Endothelial cell (in vitro differentiated cells): ENCODE data around the gene MARK2. TPM values are rescaled to one million over a fixed set of nuclear protein-coding genes. Genes with fewer than 3 reads are reported as not detected.

Source experiments
- DNase-seq: peaks from one replicate; pipeline ENCODE4 v3.0.0; 2021; ENCODE audit warnings: low spot score
- H3K27ac Mint-ChIP-seq: one replicate; pipeline ENCODE4 v1.8.0; 2021; ENCODE audit warnings: mixed read lengths, inconsistent platforms; ENCODE audit not compliant: unreplicated experiment
- H3K27me3 Mint-ChIP-seq: one replicate; pipeline ENCODE4 v1.8.0; 2021; ENCODE audit warnings: mild to moderate bottlenecking, moderate library complexity, mixed read lengths, inconsistent platforms; ENCODE audit not compliant: unreplicated experiment
- H3K36me3 Mint-ChIP-seq: one replicate; pipeline ENCODE4 v1.8.0; 2021; ENCODE audit warnings: mild to moderate bottlenecking, low read depth, mixed read lengths, inconsistent platforms; ENCODE audit not compliant: unreplicated experiment
- H3K4me1 Mint-ChIP-seq: one replicate; pipeline ENCODE4 v1.8.0; 2021; ENCODE audit warnings: mild to moderate bottlenecking, mixed read lengths, inconsistent platforms; ENCODE audit not compliant: unreplicated experiment
- H3K4me3 Mint-ChIP-seq: one replicate; pipeline ENCODE4 v1.8.0; 2021; ENCODE audit warnings: mild to moderate bottlenecking, mixed read lengths, inconsistent platforms; ENCODE audit not compliant: unreplicated experiment
- H3K9me3 Mint-ChIP-seq: one replicate; pipeline ENCODE4 v1.8.0; 2021; ENCODE audit warnings: mixed read lengths, inconsistent platforms; ENCODE audit not compliant: unreplicated experiment
- total RNA-seq: library from RNA; stranded (reverse); fragmentation: NEBNext Ultra II Directional; extraction: Animal tissue kit (Norgen Biotek cat#: 25700); gene quantifications from one replicate; pipeline ENCODE4 v1.2.1, GENCODE V29; 2021; ENCODE audit not compliant: unreplicated experiment
- TF ChIP-seq, protein P1 (sequence below): fragments of 200-600 bp; sonication (generic); IDR thresholded peaks from one replicate; pipeline ENCODE4 v1.5.0; 2021; ENCODE audit warnings: antibody characterized with exemption; ENCODE audit not compliant: unreplicated experiment

The MARK2 gene
- total RNA-seq, 1 donor from 2014 or later = 42.6 TPM

DNA sequence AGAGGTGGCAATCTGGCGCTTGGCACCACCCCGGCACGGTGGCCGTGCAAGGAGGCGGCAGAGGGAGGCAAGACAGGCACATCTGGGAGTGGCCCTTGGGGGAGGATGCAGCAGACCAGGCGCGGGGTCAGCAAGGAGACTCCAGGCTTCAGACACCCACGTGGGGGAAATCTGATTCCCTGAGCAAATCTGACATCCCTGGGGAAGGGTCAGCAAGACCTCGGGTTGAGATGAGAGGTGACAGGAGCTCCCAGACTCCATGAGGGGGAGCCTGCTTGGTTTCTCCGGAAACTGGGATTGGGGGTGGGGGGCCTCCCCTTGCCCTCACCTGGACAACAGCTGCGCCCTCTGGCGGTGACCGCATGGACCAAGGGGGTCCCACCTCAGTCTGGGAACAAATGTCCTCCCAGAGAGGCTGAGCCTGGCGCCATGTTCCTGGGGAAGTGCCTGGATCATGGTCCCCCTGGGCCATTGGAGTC lies 82.1 kb downstream of the MARK2 start:
- Mint-ChIP-seq H3K36me3 (peaks cover 5% of the 10 kb centered on the region), H3K27me3 (peaks cover 7% of the 10 kb centered on the region), H3K4me3 (no peak overlapping the region), H3K27ac (no peak overlapping the region), H3K9me3 (no peaks in the 10 kb centered on the region), H3K4me1 (peaks cover 7% of the 10 kb centered on the region)
- DNase-seq = peak; percentile 46
- TF ChIP-seq, protein P1, sequence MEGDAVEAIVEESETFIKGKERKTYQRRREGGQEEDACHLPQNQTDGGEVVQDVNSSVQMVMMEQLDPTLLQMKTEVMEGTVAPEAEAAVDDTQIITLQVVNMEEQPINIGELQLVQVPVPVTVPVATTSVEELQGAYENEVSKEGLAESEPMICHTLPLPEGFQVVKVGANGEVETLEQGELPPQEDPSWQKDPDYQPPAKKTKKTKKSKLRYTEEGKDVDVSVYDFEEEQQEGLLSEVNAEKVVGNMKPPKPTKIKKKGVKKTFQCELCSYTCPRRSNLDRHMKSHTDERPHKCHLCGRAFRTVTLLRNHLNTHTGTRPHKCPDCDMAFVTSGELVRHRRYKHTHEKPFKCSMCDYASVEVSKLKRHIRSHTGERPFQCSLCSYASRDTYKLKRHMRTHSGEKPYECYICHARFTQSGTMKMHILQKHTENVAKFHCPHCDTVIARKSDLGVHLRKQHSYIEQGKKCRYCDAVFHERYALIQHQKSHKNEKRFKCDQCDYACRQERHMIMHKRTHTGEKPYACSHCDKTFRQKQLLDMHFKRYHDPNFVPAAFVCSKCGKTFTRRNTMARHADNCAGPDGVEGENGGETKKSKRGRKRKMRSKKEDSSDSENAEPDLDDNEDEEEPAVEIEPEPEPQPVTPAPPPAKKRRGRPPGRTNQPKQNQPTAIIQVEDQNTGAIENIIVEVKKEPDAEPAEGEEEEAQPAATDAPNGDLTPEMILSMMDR = peak; percentile 67

DNA sequence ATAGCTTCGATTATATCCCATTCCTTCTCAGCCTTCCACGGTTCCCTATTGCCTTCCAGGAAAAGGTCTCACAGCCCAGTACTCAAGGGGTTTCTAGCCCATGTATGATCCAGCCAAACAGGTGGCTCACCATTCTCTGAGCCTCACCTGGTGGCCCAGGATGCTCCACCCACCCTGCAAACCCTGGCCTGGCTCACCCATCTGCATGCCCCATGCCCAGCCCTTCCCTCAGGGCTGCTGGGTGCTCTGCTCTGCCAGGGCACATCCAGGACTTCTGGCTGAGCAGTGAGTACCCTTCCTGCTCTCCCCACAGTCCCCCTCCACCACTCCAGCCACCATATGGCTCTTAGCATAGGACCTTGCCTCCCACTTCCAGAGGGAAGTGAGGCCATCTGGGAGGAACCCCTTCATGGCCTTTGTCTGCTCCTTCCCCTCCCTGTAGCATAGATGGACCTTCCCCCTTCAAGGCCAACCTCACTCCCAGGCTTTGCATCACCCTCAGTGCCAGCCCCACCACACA lies 83.8 kb downstream of the MARK2 start:
- TF ChIP-seq, protein P1 = no peak
- no peak for DNase-seq
- Mint-ChIP-seq H3K36me3 (peaks cover 5% of the 10 kb centered on the region), H3K4me1 (peaks cover 4% of the 10 kb centered on the region), H3K27ac (no peak overlapping the region), H3K9me3 (no peaks in the 10 kb centered on the region), H3K27me3 (peaks cover 11% of the 10 kb centered on the region), H3K4me3 (no peak overlapping the region)

DNA sequence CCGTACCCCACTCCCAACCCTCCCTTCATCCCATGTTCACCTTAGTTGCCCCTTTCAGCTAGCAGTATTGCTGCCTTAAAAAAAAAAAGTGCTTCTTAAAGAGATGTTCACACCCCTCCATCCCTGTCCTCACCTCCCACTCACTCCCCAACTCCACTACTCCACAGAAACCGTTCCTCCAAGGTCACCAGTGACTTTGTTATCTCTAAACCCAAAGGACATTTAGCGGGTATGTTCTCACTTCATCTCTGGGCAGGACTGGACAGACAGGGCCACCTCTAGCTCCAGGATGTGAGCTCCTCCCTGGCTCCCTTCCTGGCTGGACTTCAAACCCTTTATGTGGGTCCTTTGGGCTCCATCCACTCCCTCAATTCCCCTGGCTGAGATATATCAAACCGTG lies 84.4 kb downstream of the MARK2 start:
- Mint-ChIP-seq H3K9me3 (no peaks in the 10 kb centered on the region), H3K27ac (no peak overlapping the region), H3K4me1 (peaks cover 4% of the 10 kb centered on the region), H3K36me3 (peaks cover 5% of the 10 kb centered on the region), H3K27me3 (peaks cover 11% of the 10 kb centered on the region), H3K4me3 (no peak overlapping the region)
- DNase-seq = no peak
- TF ChIP-seq, protein P1 = no peak

DNA sequence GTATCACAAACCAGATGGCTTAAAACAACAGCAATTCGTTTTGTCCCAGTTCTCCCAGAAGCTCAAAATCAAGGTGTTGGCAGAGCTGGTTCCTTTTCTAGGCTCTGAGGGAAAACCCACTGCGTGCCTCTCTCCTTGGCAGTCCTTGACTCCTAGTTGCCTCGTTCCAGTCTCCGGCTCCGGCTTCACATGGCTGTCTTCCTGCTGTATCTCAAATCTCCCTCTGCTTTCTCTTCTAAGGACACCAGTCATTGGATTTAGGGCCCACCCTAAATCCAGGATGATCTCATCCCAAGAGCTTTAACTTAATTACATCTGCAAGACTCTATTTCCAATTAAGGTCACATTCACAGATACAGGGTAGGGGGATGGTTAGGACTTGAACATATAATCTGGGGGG lies 90.7 kb downstream of the MARK2 start:
- Mint-ChIP-seq H3K4me1 (no peaks in the 10 kb centered on the region), H3K9me3 (no peaks in the 10 kb centered on the region), H3K27me3 (peaks cover 7% of the 10 kb centered on the region), H3K4me3 (no peak overlapping the region), H3K27ac (no peak overlapping the region), H3K36me3 (no peaks in the 10 kb centered on the region)
- TF ChIP-seq, protein P1 = no peak
- DNase-seq = no peak

DNA sequence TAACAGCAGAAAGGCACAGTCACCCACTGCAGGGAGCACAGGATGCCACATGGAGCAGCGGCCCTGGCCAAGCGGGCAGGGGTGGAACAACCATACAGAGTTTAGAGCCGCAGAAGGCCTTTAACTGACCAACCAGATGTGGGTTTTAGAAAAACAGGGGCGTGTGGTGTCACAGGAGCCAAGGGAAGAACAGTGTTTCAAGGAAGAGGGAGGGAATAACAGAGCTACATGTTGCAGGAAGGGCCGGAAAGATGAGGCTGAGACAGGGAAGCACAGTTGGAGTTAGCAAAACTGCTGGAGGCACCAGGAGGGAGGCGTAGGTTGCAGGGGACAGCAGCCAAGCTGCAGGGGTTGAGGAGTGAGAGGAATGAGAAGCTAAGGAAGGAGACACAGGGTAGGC lies 92.1 kb downstream of the MARK2 start:
- H3K27ac Mint-ChIP-seq = no peak overlapping the region

More for the DNA sequence above, 92.1 kb downstream of the MARK2 start:
- H3K9me3 Mint-ChIP-seq = no peaks in the 10 kb centered on the region
- no peaks in the 10 kb centered on the region for H3K36me3 Mint-ChIP-seq
- no peaks in the 10 kb centered on the region for H3K4me1 Mint-ChIP-seq
- TF ChIP-seq, protein P1 = no peak
- H3K4me3 Mint-ChIP-seq = no peak overlapping the region
- H3K27me3 Mint-ChIP-seq = peaks cover 7% of the 10 kb centered on the region
- no peak for DNase-seq
